ENCODE results near the gene CNOT6.

CNOT6 gene

GRCh38 chr5:180523629-180524466 lies 29.7 kb downstream of the CNOT6 start:
- TF ChIP-seq FOXP2 (optimal IDR thresholded peaks at IDR 0.05; ENCODE audit: borderline replicate concordance, extremely low read depth, extremely low read length, insufficient read depth) (no peak), POLR2AphosphoS5 (IDR thresholded peaks at IDR 0.05; ENCODE audit: low read depth, low read length) (no peak), TAF1 (IDR thresholded peaks at IDR 0.05; ENCODE audit: borderline replicate concordance, insufficient read depth, low read length) (no peak), SIN3A (IDR thresholded peaks at IDR 0.05; ENCODE audit: borderline replicate concordance, insufficient read depth, low read length) (no peak), REST (IDR thresholded peaks at IDR 0.05; ENCODE audit: insufficient read depth in 1 of 2, low read depth in 2 of 2, low read length in 2 of 2) (no peak)

GRCh38 chr5:180525399-180525798 lies 31.2 kb downstream of the CNOT6 start:
- TF ChIP-seq POLR2AphosphoS5 (IDR thresholded peaks at IDR 0.05; ENCODE audit: low read depth, low read length): no peak
- no peak for TF ChIP-seq FOXP2 (optimal IDR thresholded peaks at IDR 0.05; ENCODE audit: borderline replicate concordance, extremely low read depth, extremely low read length, insufficient read depth)
- TF ChIP-seq REST (IDR thresholded peaks at IDR 0.05; ENCODE audit: insufficient read depth in 1 of 2, low read depth in 2 of 2, low read length in 2 of 2): no peak
- no peak for TF ChIP-seq SIN3A (IDR thresholded peaks at IDR 0.05; ENCODE audit: borderline replicate concordance, insufficient read depth, low read length)

GRCh38 chr5:180526269-180526668 lies 32.1 kb downstream of the CNOT6 start:
- TF ChIP-seq POLR2AphosphoS5 (IDR thresholded peaks at IDR 0.05; ENCODE audit: low read depth, low read length) (no peak), SIN3A (IDR thresholded peaks at IDR 0.05; ENCODE audit: borderline replicate concordance, insufficient read depth, low read length) (no peak)

GRCh38 chr5:180527659-180528058 lies 33.5 kb downstream of the CNOT6 start:
- TF ChIP-seq FOXP2 (optimal IDR thresholded peaks at IDR 0.05; ENCODE audit: borderline replicate concordance, extremely low read depth, extremely low read length, insufficient read depth): no peak
- no peak for TF ChIP-seq TAF1 (IDR thresholded peaks at IDR 0.05; ENCODE audit: borderline replicate concordance, insufficient read depth, low read length)
- TF ChIP-seq SIN3A (IDR thresholded peaks at IDR 0.05; ENCODE audit: borderline replicate concordance, insufficient read depth, low read length): no peak
- no peak for TF ChIP-seq REST (IDR thresholded peaks at IDR 0.05; ENCODE audit: insufficient read depth in 1 of 2, low read depth in 2 of 2, low read length in 2 of 2)
- TF ChIP-seq POLR2AphosphoS5 (IDR thresholded peaks at IDR 0.05; ENCODE audit: low read depth, low read length): no peak

- no peak for TF ChIP-seq POLR2AphosphoS5 (IDR thresholded peaks at IDR 0.05; ENCODE audit: low read depth, low read length)
- TF ChIP-seq TAF1 (IDR thresholded peaks at IDR 0.05; ENCODE audit: borderline replicate concordance, insufficient read depth, low read length): no peak
- no peak for TF ChIP-seq FOXP2 (optimal IDR thresholded peaks at IDR 0.05; ENCODE audit: borderline replicate concordance, extremely low read depth, extremely low read length, insufficient read depth)
- no peak for TF ChIP-seq SIN3A (IDR thresholded peaks at IDR 0.05; ENCODE audit: borderline replicate concordance, insufficient read depth, low read length)
- no peak for TF ChIP-seq REST (IDR thresholded peaks at IDR 0.05; ENCODE audit: insufficient read depth in 1 of 2, low read depth in 2 of 2, low read length in 2 of 2)
Observed at GRCh38 chr5:180532268-180532667, 38.1 kb downstream of the CNOT6 start.
